GM18520 (cell line): Measurements from ENCODE around the gene MRPS21.
"Not testable (repeated sequence)": the region's sequence is repeated elsewhere in the genome, so short reads cannot be mapped to it uniquely, and the experiment has no call there.

Experiments
- ATAC-seq: cut with Tn5 transposase; IDR thresholded peaks from one replicate; pipeline ENCODE4 v1.9.1; 2021; ENCODE audit not compliant: unreplicated experiment

The MRPS21 gene

GRCh38 chr1:150281221-150281757 is 12.4 kb upstream of the MRPS21 start:
- ATAC-seq = no peak

GRCh38 chr1:150281758-150282557 is 11.7 kb upstream of the MRPS21 start, which contains the start of gene CIART:
CIART (plus strand) TSS chr1:150282554; CDS start chr1:150283268, 714 bp downstream.
- peak; percentile 66 for ATAC-seq

- no peak for ATAC-seq
Measured at GRCh38 chr1:150282558-150282958, 11.1 kb upstream of the MRPS21 start.

GRCh38 chr1:150283260-150283659 is 10.4 kb upstream of the MRPS21 start:
- ATAC-seq = no peak

GRCh38 chr1:150288382-150288781 is 5.3 kb upstream of the MRPS21 start:
- ATAC-seq = no peak

- no peak for ATAC-seq
Measured at GRCh38 chr1:150288822-150289221, 4.8 kb upstream of the MRPS21 start.

- no peak for ATAC-seq
Measured at GRCh38 chr1:150295476-150295875, 1.8 kb downstream of the MRPS21 start.

- ATAC-seq = no peak
Measured at GRCh38 chr1:150299716-150300115, 6.1 kb downstream of the MRPS21 start.

GRCh38 chr1:150302338-150302737 is 8.7 kb downstream of the MRPS21 start:
- no peak for ATAC-seq

GRCh38 chr1:150302902-150303301 is 9.2 kb downstream of the MRPS21 start:
- no peak for ATAC-seq

GRCh38 chr1:150308585-150308984 is 14.9 kb downstream of the MRPS21 start:
- not testable (repeated sequence) for ATAC-seq

GRCh38 chr1:150309758-150310508 is 16.3 kb downstream of the MRPS21 start:
- ATAC-seq = no peak

GRCh38 chr1:150311762-150312161 is 18.1 kb downstream of the MRPS21 start:
- no peak for ATAC-seq

- not testable (repeated sequence) for ATAC-seq
Measured at GRCh38 chr1:150314691-150315090, 21.0 kb downstream of the MRPS21 start.

- no peak for ATAC-seq
Measured at GRCh38 chr1:150320667-150320978, 27.0 kb downstream of the MRPS21 start.

GRCh38 chr1:150321826-150322166 is 28.1 kb downstream of the MRPS21 start:
- ATAC-seq = no peak

- ATAC-seq = no peak
Measured at GRCh38 chr1:150322310-150322709, 28.6 kb downstream of the MRPS21 start.

GRCh38 chr1:150332651-150333290 is 39.1 kb downstream of the MRPS21 start:
- no peak for ATAC-seq

GRCh38 chr1:150346316-150346715 is 52.7 kb downstream of the MRPS21 start:
- ATAC-seq = no peak

GRCh38 chr1:150352866-150353265 is 59.2 kb downstream of the MRPS21 start:
- no peak for ATAC-seq
